Testis (tissue), 3 donors: ENCODE measurements around the gene IPO9. TPM values are rescaled to one million over a fixed set of nuclear protein-coding genes. Genes with fewer than 3 reads are reported as not detected.
A peak's percentile ranks its signal among the peaks of the same experiment; 100 is the strongest.
"Not testable (repeated sequence)": the region's sequence is repeated elsewhere in the genome, so short reads cannot be mapped to it uniquely, and the experiment has no call there.

Experiments used
- DNase-seq: peaks from one replicate; pipeline ENCODE4 v3.0.0-alpha.2; 2019
- H3K27ac ChIP-seq, 2 donors: fragments of 200-600 bp; sonication (generic); one replicate each; pipeline ENCODE4 v1.5.1; 2019
- H3K27me3 ChIP-seq: fragments of 200-600 bp; sonication (generic); one replicate; pipeline ENCODE4 v1.5.1; 2019
- H3K36me3 ChIP-seq: fragments of 200-600 bp; sonication (generic); one replicate; pipeline ENCODE4 v1.5.1; 2017; ENCODE audit warnings: low read depth; ENCODE audit errors: missing control alignments
- H3K4me1 ChIP-seq: fragments of 200-600 bp; sonication (generic); one replicate; pipeline ENCODE4 v1.5.1; 2019
- H3K4me3 ChIP-seq, 2 donors: fragments of 200-600 bp; sonication (generic); one replicate each; pipeline ENCODE4 v1.5.1; 2017 to 2019
- H3K9me3 ChIP-seq: fragments of 200-600 bp; sonication (generic); one replicate; pipeline ENCODE4 v1.5.1; 2017
- CTCF ChIP-seq, 3 experiments: fragments of 450-650 bp in 2 of 3; fragments of 200-600 bp in 1 of 3; sonication (generic) in 1 of 3; IDR thresholded peaks; one replicate each; pipeline ENCODE4 v1.5.1; 2016 to 2019; ENCODE audit warnings: antibody characterized with exemption in 3 of 3, mild to moderate bottlenecking in 2 of 3, moderate library complexity in 1 of 3
- POLR2A ChIP-seq: fragments of 450-650 bp; IDR thresholded peaks from one replicate; pipeline ENCODE4 v1.6.1; 2017; ENCODE audit warnings: antibody characterized with exemption, mild to moderate bottlenecking, moderate library complexity
- WGBS, 2 donors: methylation state at CpG; one replicate each; pipeline ENCODE4 v1.1.5; 2018; 5-methylcytosine and 5-hydroxymethylcytosine counted together
- intact Hi-C: fragments of 100-400 bp; cut with DNase I; formaldehyde crosslinking; loops from one replicate; pipeline ENCODE4 v1.15.1; 2023; ENCODE audit warnings: low total_unique reads
- polyA plus RNA-seq: library from polyadenylated mRNA; stranded (reverse); fragments of 350-450 nt; fragmentation: Illumina TruSeq; extraction: RNeasy Lipid Tissue Mini Kit (QIAGEN cat#74804); gene quantifications from one replicate; pipeline ENCODE4 v1.2.3, GENCODE V29; 2014; ENCODE audit warnings: low read depth, low replicate concordance; ENCODE audit not compliant: insufficient read depth
- total RNA-seq, 2 donors: library from RNA; depleted of rRNA; stranded (reverse); fragments of >200 nt; gene quantifications; one replicate each; pipeline ENCODE4 v1.2.3, GENCODE V29; 2016

IPO9 gene
- total and polyA plus RNA-seq, 3 donors from 2014 or later, result 29.4 to 33.0 (median 30.5) TPM

- H3K4me3 ChIP-seq, result no peak overlapping the region
- H3K4me1 ChIP-seq, result peaks cover 16% of the 10 kb centered on the region
- intact Hi-C loops, result loop anchor here (5.0 kb wide), 1 partner anchor 54 kb away; no protein-coding TSS in a partner anchor
- H3K27ac ChIP-seq, result no peak overlapping the region
- no peaks in the 10 kb centered on the region for H3K36me3 ChIP-seq
- TF ChIP-seq CTCF (IDR thresholded peaks at IDR 0.05) (no peak), POLR2A (no peak)
- H3K9me3 ChIP-seq, result no peaks in the 10 kb centered on the region
- H3K27me3 ChIP-seq, result no peaks in the 10 kb centered on the region
- no peak for DNase-seq
- 84 to 87% methylated on average over 4 of the region's 4 CpGs for WGBS, 2 donors
These were observed 69.4 kb downstream of the IPO9 start for GRCh38 chr1:201898240-201898894.

GRCh38 chr1:201898992-201899391 is 70.0 kb downstream of the IPO9 start:
- Histone ChIP-seq H3K9me3 (no peaks in the 10 kb centered on the region), H3K27ac (no peak overlapping the region), H3K36me3 (no peaks in the 10 kb centered on the region), H3K4me3 (no peak overlapping the region), H3K4me1 (peaks cover 22% of the 10 kb centered on the region), H3K27me3 (no peaks in the 10 kb centered on the region)
- WGBS, 2 donors, result 88 to 92% methylated on average over 4 of the region's 4 CpGs
- no peak for DNase-seq
- TF ChIP-seq CTCF (IDR thresholded peaks at IDR 0.05) (no peak), POLR2A (no peak)
- intact Hi-C loops, result loop anchor here (5.0 kb wide), 1 partner anchor 53 kb away; no protein-coding TSS in a partner anchor

GRCh38 chr1:201899683-201900429 is 70.9 kb downstream of the IPO9 start:
- Histone ChIP-seq H3K4me1 (peaks cover 29% of the 10 kb centered on the region), H3K4me3 (no peak overlapping the region), H3K27ac (peak overlapping the region in 1 of 2 donors; percentile 58), H3K36me3 (no peaks in the 10 kb centered on the region), H3K27me3 (no peaks in the 10 kb centered on the region), H3K9me3 (no peaks in the 10 kb centered on the region)
- intact Hi-C loops, result loop anchor here (5.0 kb wide), 1 partner anchor 52 kb away; no protein-coding TSS in a partner anchor
- TF ChIP-seq CTCF (IDR thresholded peaks at IDR 0.05), result no peak
- TF ChIP-seq POLR2A, result no peak
- no peak for DNase-seq
- WGBS, 2 donors, result 89 to 93% methylated on average over 18 to 20 of the region's 20 CpGs

- Histone ChIP-seq H3K27ac (peak overlapping the region in 1 of 2 donors; percentile 58), H3K36me3 (no peaks in the 10 kb centered on the region), H3K27me3 (no peaks in the 10 kb centered on the region), H3K4me1 (peaks cover 36% of the 10 kb centered on the region), H3K4me3 (no peak overlapping the region), H3K9me3 (no peaks in the 10 kb centered on the region)
- DNase-seq, result no peak
- 67 to 77% methylated on average over 5 of the region's 5 CpGs for WGBS, 2 donors
- TF ChIP-seq CTCF (IDR thresholded peaks at IDR 0.05) (no peak), POLR2A (no peak)
- intact Hi-C loops, result no loop called here
These were observed 71.5 kb downstream of the IPO9 start for GRCh38 chr1:201900476-201900875.

GRCh38 chr1:201901036-201901435 is 72.1 kb downstream of the IPO9 start:
- peaks cover 41% of the 10 kb centered on the region for H3K4me1 ChIP-seq
- H3K27me3 ChIP-seq, DNase-seq, H3K4me3 ChIP-seq, intact Hi-C loops, H3K36me3 ChIP-seq, H3K9me3 ChIP-seq: not testable (repeated sequence)
- peak overlapping the region in 1 of 2 donors; percentile 58 for H3K27ac ChIP-seq
- WGBS, 2 donors, result 82 to 93% methylated on average over 6 of the region's 6 CpGs
